ENCODE data around the gene MYEF2.

MYEF2 gene

GRCh38 chr15:48090115-48090514, 88.0 kb downstream of the MYEF2 start:
- in situ Hi-C loops (cut with MboI; ENCODE audit: low sequenced_read_pairs): no loop called here

DNA sequence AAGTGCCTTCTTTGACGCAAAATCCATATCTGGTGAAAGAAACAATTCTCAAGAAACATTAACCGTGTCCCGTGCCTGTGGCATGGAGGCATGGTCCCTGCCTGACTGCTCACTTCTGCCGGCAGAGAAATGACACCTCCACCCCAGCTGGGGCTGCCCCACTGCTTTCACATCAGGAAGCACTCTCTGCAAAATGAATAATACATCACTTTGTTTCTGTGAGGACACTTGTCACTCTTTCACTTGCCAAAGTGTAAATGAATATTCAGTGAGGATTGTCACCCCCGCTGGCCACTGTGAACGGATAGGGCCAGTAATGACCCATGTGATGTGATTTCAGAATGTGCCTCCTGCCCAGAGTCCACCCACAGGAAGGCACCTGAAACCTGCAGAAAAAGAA, 88.4 kb downstream of the MYEF2 start:
- in situ Hi-C loops (cut with MboI; ENCODE audit: low sequenced_read_pairs): no loop called here

DNA sequence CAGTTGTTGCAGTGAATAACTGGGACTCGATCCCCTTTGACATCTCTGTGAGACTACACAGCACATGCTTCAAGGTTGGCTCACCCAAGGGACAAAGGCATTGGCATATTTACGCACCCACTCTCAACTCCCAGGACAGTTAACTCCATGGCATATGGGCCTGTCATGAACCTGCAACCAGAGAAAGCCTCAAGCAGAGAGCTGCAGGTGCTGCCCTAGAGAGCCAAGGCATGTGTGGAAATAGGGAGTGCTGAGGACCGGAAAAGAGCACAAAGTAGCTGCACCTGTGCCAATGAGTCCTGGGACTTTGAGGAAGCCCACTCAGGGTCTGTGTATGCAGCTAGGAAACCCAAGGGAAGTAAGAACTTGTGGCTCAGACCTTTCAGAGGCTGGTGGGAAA, 90.3 kb downstream of the MYEF2 start:
- in situ Hi-C loops (cut with MboI; ENCODE audit: low sequenced_read_pairs): no loop called here

GRCh38 chr15:48086576-48086975, 91.5 kb downstream of the MYEF2 start:
- in situ Hi-C loops (cut with MboI; ENCODE audit: low sequenced_read_pairs): no loop called here

DNA sequence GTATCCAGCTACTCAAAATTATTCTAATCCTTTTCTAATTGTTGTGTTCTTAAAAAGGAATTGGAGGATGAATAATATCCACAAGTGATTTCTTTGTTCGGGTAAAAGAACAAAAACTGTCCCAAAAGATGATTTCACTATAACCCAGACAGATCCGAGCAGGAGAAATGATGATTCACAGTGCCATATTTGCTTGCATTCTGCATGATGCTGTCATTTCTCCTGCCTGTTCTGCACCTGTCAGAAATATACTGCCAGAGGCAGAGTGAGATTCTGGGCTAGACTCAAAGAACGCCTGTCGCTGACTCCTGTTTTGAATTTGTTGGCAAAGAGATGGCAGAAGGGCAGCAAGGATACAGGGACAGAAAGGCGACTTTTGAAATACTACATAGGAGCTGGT, 92.0 kb downstream of the MYEF2 start:
- in situ Hi-C loops (cut with MboI; ENCODE audit: low sequenced_read_pairs): no loop called here

DNA sequence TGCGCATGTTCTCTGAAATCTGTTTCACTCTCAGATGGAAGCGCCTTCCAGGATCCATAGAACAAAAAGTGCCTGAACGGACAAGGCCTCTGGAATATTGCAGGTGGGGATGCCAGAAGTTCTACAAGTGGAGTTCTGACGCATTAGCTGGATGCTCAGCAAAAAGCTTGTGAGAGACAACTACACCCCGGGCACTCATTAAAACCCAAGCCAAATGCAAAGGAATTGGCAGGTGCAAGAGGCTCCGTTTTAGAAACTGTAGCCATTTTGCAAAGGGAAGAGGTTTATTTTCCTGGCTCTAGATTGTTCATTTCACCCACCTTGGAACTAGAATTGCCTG, 92.5 kb downstream of the MYEF2 start:
- in situ Hi-C loops (cut with MboI; ENCODE audit: low sequenced_read_pairs): no loop called here

DNA sequence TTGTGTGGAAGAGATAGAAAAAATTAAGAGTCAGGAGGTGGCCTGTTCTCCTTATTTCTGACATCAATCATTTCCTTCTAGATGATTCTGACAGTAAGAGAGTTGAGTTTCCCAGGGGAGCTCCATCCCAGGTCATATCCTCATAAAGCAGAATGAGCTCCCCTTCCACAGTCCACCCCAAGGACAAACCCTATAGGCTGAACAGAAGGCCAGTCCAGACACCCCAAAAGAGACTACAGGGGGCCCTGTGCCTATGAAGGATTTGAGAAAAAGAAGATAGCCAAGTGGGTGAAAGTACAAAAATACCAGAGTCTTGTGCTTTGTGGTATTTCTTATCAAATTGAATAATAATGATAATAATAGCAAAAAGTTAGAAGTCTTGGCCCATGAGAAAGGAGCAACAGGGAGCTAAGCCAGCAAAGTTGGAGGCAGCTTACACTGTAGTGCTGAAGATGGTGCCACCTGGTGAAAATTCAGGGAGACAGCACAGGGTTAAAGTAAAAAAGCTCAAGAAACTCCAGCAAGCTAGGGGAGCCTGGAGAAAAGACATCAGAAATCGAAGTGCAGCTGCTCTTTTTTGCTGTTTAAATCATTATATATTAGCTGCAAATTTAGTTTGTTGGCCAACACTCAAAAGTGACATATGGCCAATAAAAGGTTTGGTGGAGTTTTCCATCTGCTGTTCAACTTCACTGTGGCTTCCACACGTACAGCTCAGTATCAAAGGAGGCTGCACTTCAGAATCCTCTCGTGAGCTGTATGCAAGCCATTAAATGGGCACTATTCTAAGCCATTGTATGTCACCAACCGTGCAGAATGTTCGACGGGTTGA, 93.1 kb downstream of the MYEF2 start:
- in situ Hi-C loops (cut with MboI; ENCODE audit: low sequenced_read_pairs): no loop called here

Measured in hTERT RPE-1 (cell line).